DMS53 treated with DMSO at 0.1 percent for 48 hours (cell line): Measurements from ENCODE around the gene PPP1R12B.
"Not testable (repeated sequence)": the region's sequence is repeated elsewhere in the genome, so short reads cannot be mapped to it uniquely, and the experiment has no call there.

Experiments used
- DNase-seq: peaks from one replicate; lab custom pipeline; 2025; ENCODE audit not compliant: unreplicated experiment; lab: John Stamatoyannopoulos, UW

The PPP1R12B gene

GRCh38 chr1:202553078-202553477, 204.6 kb downstream of the PPP1R12B start:
- not testable (repeated sequence) for DNase-seq

DNA sequence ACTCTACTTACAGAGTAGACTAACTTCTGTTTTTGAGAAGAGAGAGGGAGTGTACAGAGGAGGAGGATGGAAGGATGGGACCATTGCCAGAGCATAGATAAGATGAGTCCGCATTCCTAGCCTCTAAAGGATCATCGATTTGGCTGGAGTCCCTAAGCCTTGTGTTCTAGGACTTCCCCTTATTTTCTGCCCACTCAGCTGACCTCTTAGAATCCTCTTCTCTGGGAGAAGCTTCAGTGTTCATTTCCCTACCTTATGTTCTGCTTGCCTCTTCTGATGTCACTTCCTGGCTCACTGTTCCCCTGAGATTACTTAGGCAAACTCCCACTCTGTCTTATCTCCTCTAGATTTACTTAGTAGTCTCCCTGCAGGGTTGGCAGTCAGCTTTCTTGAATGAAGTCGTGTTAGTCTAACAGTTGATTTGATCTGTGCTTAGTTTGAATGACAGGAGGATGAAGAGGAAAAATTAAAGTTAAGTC, 205.1 kb downstream of the PPP1R12B start:
- DNase-seq: no peak

DNA sequence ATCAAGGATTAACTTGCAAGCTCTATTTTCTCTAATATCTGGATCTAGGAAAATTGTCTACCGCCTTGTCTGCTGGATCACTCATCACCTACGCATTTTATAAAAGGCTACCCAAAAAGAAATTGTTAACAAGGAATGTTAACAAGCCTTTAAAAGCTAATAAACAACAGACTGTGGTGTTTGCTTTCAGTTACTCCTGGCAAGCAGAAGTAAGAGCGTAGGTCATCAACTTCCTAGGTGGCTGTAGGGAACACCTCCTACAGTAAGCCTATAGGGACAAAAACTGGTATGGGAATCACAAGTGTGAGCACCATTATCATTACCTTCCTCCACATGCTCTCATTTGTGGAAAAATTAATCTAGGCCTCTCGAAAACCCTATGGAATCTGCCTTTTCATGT, 206.1 kb downstream of the PPP1R12B start:
- not testable (repeated sequence) for DNase-seq

GRCh38 chr1:202556037-202556436, 207.5 kb downstream of the PPP1R12B start:
- DNase-seq: not testable (repeated sequence)

GRCh38 chr1:202557662-202558061, 209.2 kb downstream of the PPP1R12B start:
- not testable (repeated sequence) for DNase-seq

- DNase-seq: no peak
Measured at GRCh38 chr1:202561240-202561639, 212.7 kb downstream of the PPP1R12B start.

- no peak for DNase-seq
Measured at GRCh38 chr1:202561726-202562443, 213.4 kb downstream of the PPP1R12B start.

GRCh38 chr1:202562444-202563060, 214.1 kb downstream of the PPP1R12B start:
- DNase-seq: no peak

- DNase-seq: no peak
Measured at GRCh38 chr1:202563818-202564217, 215.3 kb downstream of the PPP1R12B start.

DNA sequence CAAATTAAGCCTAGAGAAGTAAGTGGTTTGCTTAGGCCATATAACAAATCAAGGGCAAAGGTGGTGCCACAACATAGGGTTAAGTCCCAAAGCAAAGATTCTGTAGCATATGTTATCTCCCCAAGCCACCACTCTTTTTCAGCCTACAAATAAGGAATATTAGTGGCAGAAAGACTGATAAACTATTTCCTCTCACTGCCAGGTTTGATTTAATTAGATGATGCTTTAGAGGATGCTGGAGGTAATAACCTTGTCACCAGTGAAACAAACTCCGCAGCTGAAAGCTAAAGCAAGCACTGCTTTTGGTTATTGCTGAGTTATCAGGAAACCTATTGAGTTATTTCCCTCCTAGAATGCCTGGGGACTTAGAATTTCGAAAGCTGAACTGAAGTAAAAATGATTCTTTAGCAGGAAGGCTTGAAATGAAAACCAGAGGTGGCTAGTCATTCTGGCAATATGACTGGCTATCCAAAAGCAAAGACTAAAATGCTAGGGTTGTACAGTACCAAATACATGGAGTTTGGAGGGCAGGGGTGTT, 216.5 kb downstream of the PPP1R12B start:
- DNase-seq: no peak

DNA sequence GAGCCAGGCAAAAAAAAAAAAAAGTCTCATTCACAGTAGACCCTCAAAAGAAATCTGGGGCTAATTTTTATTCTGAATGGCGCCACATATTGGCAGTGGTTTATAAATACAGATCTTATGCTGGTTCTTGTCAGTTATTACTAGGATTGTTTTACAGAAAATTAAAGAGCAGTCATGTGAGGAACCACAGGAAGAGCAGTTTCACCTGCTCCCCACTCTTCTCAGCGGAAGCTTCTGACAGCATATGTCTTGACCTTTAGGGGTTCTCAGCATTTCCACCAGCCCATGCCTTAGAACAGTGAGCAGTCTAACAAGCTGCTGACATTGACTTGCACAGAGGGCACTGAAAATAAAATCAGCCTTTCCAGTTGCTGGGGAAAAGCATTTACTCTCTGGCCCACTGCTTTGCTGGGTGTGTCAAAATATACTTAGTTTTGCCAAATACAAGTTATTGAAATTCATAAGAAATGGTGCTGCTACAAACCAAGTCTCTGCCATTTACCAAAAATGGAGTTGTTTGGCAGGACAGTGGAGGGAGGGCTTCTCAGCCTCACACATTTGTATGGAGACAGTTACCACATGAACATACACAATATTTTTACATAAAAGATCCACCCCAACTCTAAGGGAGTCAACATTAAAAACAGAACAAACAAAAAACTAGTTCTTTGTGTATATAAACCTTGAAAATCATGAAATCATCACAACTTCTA, 217.5 kb downstream of the PPP1R12B start:
- no peak for DNase-seq

DNA sequence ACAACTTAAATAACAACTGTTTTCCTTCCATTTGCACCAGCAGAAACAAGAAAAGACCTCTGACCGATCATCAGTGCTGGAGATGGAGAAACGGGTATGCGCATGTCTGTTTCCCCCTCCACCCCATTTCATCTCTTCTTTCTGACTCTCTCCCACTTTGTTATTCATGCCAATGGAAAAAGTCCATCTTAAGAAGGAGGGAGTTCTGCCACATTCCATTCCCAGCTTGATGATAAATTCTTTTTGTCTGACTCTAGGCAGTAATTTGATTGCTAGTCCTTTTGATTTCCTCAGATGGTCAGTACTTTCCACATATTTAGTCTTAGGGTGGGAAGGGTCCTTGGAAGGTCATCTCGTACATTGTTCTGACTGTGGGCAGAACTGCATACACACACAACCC, 219.2 kb downstream of the PPP1R12B start:
- no peak for DNase-seq

DNA sequence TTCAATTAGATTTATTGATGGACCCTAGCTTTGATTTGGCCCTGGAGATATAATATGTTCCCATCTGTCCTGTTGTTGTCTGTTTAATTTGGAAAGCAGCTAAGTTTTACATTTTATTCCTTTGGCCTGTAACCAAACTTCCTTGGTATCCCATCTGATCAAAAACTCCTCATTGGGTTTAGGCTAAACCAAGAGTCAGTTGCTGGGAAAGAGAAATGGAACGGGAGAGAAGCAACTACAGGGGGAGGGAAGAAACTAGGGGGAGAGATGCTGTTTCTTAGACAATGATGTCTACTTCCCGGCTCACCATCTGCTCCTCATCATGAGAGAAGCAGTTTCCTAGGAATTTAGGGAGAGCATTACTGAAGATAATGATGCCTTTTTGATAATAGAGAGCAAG, 219.9 kb downstream of the PPP1R12B start:
- DNase-seq: no peak

GRCh38 chr1:202568826-202569225, 220.3 kb downstream of the PPP1R12B start:
- DNase-seq: no peak

DNA sequence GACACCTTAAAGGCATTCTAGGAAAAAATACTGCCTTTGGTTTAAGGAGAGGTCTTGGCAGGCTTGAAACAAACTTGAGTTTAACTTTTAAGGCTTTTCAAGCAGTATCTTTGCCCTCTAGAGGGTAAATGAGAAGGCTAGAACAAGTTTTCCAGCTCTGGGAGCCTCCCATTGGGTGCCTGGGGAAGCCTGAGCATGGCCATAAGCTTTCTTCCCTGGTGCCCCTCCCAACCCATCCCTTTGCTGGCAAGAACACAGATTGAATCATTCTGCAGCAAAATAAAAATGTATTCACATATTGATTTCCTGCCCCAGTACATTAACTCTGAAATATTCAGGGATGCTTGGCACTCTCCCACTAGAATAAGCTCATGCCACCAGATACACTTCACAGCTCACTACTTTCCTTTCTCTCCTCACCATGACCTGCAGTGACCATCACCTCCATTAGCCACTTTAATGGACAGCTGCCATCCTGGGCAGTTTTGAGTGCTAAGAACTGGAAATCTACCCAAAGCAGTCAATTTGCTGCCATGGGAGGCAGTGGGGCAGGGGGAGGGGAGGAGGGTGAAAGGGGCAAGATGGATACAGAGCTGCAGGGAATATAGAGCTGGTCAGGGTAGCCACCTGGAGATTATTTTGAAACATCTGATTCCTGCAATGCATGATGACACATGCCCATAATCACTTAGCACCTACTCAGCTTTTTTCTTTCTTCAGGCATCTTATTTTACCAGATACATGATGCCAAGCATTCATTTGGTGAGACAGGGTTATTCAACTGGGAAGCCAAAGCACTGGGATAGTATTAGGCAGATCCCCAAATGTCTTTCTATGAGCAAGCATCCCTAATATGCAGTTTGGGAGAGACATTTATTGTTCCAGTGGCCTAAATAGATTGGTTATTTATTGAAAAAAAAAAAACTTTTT, 221.2 kb downstream of the PPP1R12B start:
- no peak for DNase-seq

DNA sequence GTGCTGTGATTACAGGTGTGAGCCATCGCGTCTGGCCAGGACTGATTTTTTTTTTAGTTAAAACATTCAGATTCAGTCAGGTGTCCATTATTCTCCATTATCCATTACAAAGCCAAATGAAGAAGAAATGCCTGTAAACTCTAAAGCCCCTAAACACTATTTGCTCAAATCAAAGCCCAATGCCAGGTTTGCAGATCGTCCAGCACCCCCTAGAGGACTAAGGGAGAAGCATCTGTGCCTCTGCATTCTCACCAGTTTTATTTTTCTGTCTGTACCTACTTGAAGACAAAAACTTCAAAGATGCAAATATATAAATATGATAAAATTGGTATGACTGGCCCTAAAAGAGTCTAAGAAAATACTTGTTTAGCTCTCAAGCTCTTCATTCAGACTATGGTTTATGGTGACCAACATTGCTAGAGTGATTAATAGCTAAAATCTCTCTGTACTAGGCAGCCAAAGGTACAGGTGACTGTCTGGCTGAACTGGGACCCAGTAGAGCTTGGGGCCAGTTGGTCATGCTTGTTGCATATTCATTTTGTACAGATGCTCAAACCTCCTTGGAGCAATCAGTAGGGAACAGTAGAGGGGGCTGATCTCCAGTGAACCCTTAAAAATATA, 223.3 kb downstream of the PPP1R12B start:
- peak; percentile 30 for DNase-seq

GRCh38 chr1:202572867-202573266, 224.4 kb downstream of the PPP1R12B start:
- no peak for DNase-seq

GRCh38 chr1:202575918-202576653, 227.6 kb downstream of the PPP1R12B start:
- no peak for DNase-seq

DNA sequence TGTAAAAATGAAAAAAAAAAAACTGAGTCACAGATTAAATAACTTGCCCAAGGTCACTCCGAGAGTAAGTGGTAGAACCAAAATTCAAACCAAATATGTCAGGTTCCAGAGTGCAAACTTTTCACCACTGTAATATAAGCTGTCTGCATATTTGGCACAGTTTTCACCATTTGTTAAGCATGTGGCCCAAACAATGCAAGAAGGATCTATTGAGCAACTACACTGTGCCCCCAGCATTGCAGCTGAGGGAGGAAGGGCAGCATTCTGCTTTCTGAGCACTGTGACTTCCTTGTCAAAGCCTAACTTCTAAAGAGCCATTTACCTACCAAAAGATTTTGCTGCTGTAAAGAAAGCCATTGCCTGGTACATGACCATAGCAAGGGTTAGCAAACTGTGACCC, 228.3 kb downstream of the PPP1R12B start:
- DNase-seq: no peak
